GM12891 (cell line): ENCODE measurements around the gene RAB24.

Experiments
- PAX5 ChIP-seq: IDR thresholded peaks from 2 replicates; pipeline ENCODE4 v1.6.1; 2011; ENCODE audit warnings: low read length, moderate library complexity, mild to moderate bottlenecking; ENCODE audit not compliant: insufficient read depth, severe bottlenecking
- POLR2A ChIP-seq: IDR thresholded peaks from 2 replicates; pipeline ENCODE4 v1.6.1; 2011; ENCODE audit warnings: low read depth, low read length, control low read depth
- POLR2AphosphoS5 ChIP-seq: IDR thresholded peaks from 2 replicates; pipeline ENCODE4 v1.6.1; 2011; ENCODE audit warnings: low read depth, low read length, control low read depth
- POU2F2 ChIP-seq: IDR thresholded peaks from 2 replicates; pipeline ENCODE4 v1.6.1; 2011; ENCODE audit warnings: low read depth, mild to moderate bottlenecking, control low read depth, low read length, moderate library complexity
- SPI1 ChIP-seq: IDR thresholded peaks from 2 replicates; pipeline ENCODE4 v1.6.1; 2011; ENCODE audit warnings: low read depth, low read length, control low read depth
- TAF1 ChIP-seq: IDR thresholded peaks from 2 replicates; pipeline ENCODE4 v1.6.1; 2011; ENCODE audit warnings: low read depth, low read length, control low read depth

GRCh38 chr5:177304392-177305119, 1.0 kb upstream of the RAB24 start:
- TF ChIP-seq POLR2AphosphoS5 (no peak), POLR2A (no peak), TAF1 (no peak), SPI1 (no peak), POU2F2 (no peak), PAX5 (no peak)
